ENCODE measurements around the gene ENOSF1.

DNA sequence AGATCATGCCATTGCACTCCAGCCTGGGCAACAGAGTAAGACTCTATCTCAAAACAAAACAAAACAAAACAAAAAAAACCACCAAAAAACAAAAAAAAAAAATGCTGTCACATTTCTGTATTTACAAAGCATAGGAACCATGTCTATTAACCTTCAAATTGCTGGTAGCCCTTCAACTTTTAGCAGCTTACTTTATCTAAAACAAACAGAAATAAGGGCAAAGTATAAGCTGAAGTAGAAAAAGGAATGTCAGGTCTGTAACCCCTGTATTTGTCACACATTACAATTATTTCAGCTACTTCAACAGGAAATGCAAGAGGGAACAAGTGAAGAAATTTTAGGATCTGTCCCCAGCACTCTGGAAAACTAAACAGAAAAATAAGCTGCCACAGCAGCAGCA lies 29.6 kb downstream of the ENOSF1 start:
- TF ChIP-seq CTCF (IDR thresholded peaks at IDR 0.05; ENCODE audit: borderline replicate concordance, extremely low read depth, low read length, poor library complexity, severe bottlenecking), result no peak
- no peak for TF ChIP-seq EZH2 (IDR thresholded peaks at IDR 0.05; ENCODE audit: borderline replicate concordance, low read depth, low read length, severe bottlenecking)
